CD8-positive, alpha-beta memory T cell (primary cell): ENCODE results near the gene CD47. TPM values are rescaled to one million over a fixed set of nuclear protein-coding genes. Genes with fewer than 3 reads are reported as not detected.

ENCODE experiments used
- CTCF ChIA-PET: fragments of 350-600 bp; sonication (Branson Sonifier 250); formaldehyde crosslinking; loops from one replicate; lab custom pipeline; 2021; ENCODE audit warnings: antibody characterized with exemption; lab: Charles Lee
- POLR2A ChIA-PET: fragments of 350-600 bp; sonication (Branson Sonifier 250); formaldehyde crosslinking; loops from one replicate; lab custom pipeline; 2021; ENCODE audit warnings: antibody characterized with exemption; lab: Charles Lee
- DNase-seq, 5 donors: peaks; one replicate each; pipeline versions ENCODE4 v3.0.0 to v3.0.0-alpha.2; 2020 to 2022; ENCODE audit warnings: mixed read lengths in 1 of 5
- H3K27ac ChIP-seq: one replicate; pipeline ENCODE4 v1.7.0; 2013; ENCODE audit warnings: low read depth, mild to moderate bottlenecking, low read length, moderate library complexity
- H3K27me3 ChIP-seq: 2 replicates; pipeline ENCODE4 v1.7.0; 2013; ENCODE audit warnings: low read length, mild to moderate bottlenecking; ENCODE audit not compliant: insufficient read depth, poor library complexity, severe bottlenecking
- H3K36me3 ChIP-seq: 2 replicates; pipeline ENCODE4 v1.7.0; 2013; ENCODE audit warnings: mild to moderate bottlenecking, low read length, moderate library complexity; ENCODE audit not compliant: insufficient read depth
- H3K4me1 ChIP-seq: 2 replicates; pipeline ENCODE4 v1.7.0; 2013; ENCODE audit warnings: mild to moderate bottlenecking, low read length, moderate library complexity; ENCODE audit not compliant: insufficient read depth
- H3K4me3 ChIP-seq: 2 replicates; pipeline ENCODE4 v1.7.0; 2013; ENCODE audit warnings: mild to moderate bottlenecking, low read length
- H3K9me3 ChIP-seq: 2 replicates; pipeline ENCODE4 v1.7.0; 2013; ENCODE audit warnings: mild to moderate bottlenecking, low read length
- H3K27ac Mint-ChIP-seq, 8 donors: one replicate each; pipeline ENCODE4 v1.8.0; 2020 to 2021; ENCODE audit warnings: mixed read lengths in 8 of 8, mild to moderate bottlenecking in 6 of 8, inconsistent platforms in 3 of 8, moderate library complexity in 3 of 8
- H3K27me3 Mint-ChIP-seq, 2 donors: one replicate each; pipeline ENCODE4 v1.8.0; 2020 to 2021; ENCODE audit warnings: mixed read lengths in 2 of 2, mild to moderate bottlenecking in 1 of 2, moderate library complexity in 1 of 2
- H3K36me3 Mint-ChIP-seq, 3 donors: one replicate each; pipeline ENCODE4 v1.8.0; 2020 to 2021; ENCODE audit warnings: mixed read lengths in 3 of 3, inconsistent platforms in 1 of 3, mild to moderate bottlenecking in 1 of 3
- H3K4me1 Mint-ChIP-seq, 3 donors: one replicate each; pipeline ENCODE4 v1.8.0; 2020 to 2021; ENCODE audit warnings: mixed read lengths in 3 of 3, inconsistent platforms in 1 of 3, mild to moderate bottlenecking in 1 of 3
- H3K4me3 Mint-ChIP-seq, 7 donors: one replicate each; pipeline ENCODE4 v1.8.0; 2020 to 2021; ENCODE audit warnings: mixed read lengths in 7 of 7, mild to moderate bottlenecking in 6 of 7, moderate library complexity in 4 of 7, inconsistent platforms in 2 of 7
- H3K9me3 Mint-ChIP-seq, 5 donors: one replicate each; pipeline ENCODE4 v1.8.0; 2020 to 2022; ENCODE audit warnings: mixed read lengths in 5 of 5, mild to moderate bottlenecking in 3 of 5, moderate library complexity in 2 of 5, inconsistent platforms in 1 of 5
- polyA plus RNA-seq: library from polyadenylated mRNA; unstranded; fragments of 300-500 nt; fragmentation: Illumina TruSeq; gene quantifications from one replicate; pipeline ENCODE4 v1.2.3, GENCODE V29; 2021
- total RNA-seq, 2 experiments: library from RNA; stranded (reverse); gene quantifications; one replicate each; pipeline ENCODE4 v1.2.3, GENCODE V29; 2021

Gene CD47
- total RNA-seq (100 to 1,000 TPM; 126 to 131 TPM), polyA plus RNA-seq (232 TPM)

DNA sequence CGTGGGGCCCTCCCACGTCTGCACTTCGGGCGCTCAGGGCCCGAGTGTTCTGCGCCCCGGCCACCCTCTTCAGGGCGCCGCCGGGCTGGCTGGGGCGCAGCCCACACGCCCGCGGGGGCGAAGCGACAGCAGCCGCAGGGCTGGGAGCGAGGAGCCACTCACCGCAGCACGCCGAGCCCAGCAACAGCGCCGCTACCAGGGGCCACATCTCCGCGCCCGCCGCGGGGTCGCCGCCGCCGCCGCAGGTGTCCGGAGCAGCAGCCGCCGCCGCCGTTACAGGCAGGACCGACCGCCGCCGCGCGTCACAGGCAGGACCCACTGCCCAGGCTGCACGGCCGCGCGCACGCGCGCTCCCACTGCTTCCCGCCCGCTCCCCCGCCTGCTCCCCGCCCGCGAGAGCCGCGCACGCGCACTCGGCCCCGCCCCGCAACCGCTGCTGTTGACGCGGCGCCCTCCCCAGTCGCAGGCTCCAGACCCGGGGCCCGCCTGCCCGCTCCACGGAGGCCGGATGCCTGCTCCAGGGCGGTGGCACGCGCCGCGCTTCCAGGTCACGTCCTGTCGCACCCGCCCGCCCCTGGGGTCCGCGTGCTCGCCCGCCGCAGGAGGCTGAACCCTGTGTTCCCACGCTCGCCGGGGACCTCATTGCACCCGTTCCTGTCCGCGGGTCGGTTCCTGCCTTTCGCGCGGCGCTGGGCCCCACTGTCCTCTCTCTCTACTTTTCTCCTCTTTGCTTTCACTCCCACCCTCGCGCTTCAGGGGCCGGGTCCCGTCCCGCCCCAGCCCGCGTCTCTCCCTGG, at the start of gene CD47:
CD47 (minus strand) TSS at position 331 of the 797 bp plus-strand sequence; CDS start at position 208, 123 bp downstream.
- peak; percentile 96 to 99 (median 97) for DNase-seq
- Histone ChIP-seq H3K4me3 (peak within 1 kb of the TSS; percentile 76), H3K27ac (peak within 1 kb of the TSS; percentile 97), H3K27me3 (no peaks in the 10 kb centered on the region), H3K4me1 (peaks cover 52% of the 10 kb centered on the region), H3K36me3 (no peaks in the 10 kb centered on the region), H3K9me3 (no peaks in the 10 kb centered on the region)
- Mint-ChIP-seq H3K27ac (peak within 1 kb of the TSS; percentile 93 to 100 (median 100)), H3K4me3 (peak within 1 kb of the TSS; percentile 84 to 100 (median 98)), H3K36me3 (peaks cover 0 to 15% (median 2%) of the 10 kb centered on the region in 3 donors), H3K9me3 (peaks cover 0 to 2% (median 0%) of the 10 kb centered on the region in 5 donors), H3K27me3 (peaks cover 0 to 5% of the 10 kb centered on the region in 2 donors), H3K4me1 (peaks cover 30 to 32% (median 30%) of the 10 kb centered on the region in 3 donors)
- ChIA-PET CTCF (interaction anchor here (1.0 to 1.4 kb wide), 5 partner anchors 18 to 203 kb away, joined by 3 to 4 read pairs (median 3); no protein-coding TSS in a partner anchor), POLR2A (interaction anchor here (1.0 to 3.3 kb wide), 4 partner anchors 34 to 132 kb away, joined by 4 to 22 read pairs (median 12); partner anchors contain the start of gene IFT57)

GRCh38 chr3:108137460-108137814, 46.6 kb upstream of the CD47 start:
- H3K4me3 Mint-ChIP-seq = no peak overlapping the region
- H3K4me1 ChIP-seq = peaks cover 26% of the 10 kb centered on the region
- no peaks in the 10 kb centered on the region for H3K9me3 Mint-ChIP-seq
- H3K9me3 ChIP-seq = no peaks in the 10 kb centered on the region
- H3K27ac Mint-ChIP-seq = no peak overlapping the region
- H3K36me3 Mint-ChIP-seq = peaks cover 14 to 29% (median 16%) of the 10 kb centered on the region in 3 donors
- ChIA-PET POLR2A (no interaction called here), CTCF (no interaction called here)
- H3K4me1 Mint-ChIP-seq = peaks cover 40 to 49% (median 44%) of the 10 kb centered on the region in 3 donors
- no peak for DNase-seq
- no peak overlapping the region for H3K27ac ChIP-seq
- no peaks in the 10 kb centered on the region for H3K36me3 ChIP-seq
- H3K27me3 ChIP-seq = no peaks in the 10 kb centered on the region
- no peak overlapping the region for H3K4me3 ChIP-seq
- no peaks in the 10 kb centered on the region for H3K27me3 Mint-ChIP-seq

- no peak for DNase-seq
- POLR2A ChIA-PET = no interaction called here
- Histone ChIP-seq H3K9me3 (no peaks in the 10 kb centered on the region), H3K27me3 (no peaks in the 10 kb centered on the region), H3K4me1 (peaks cover 33% of the 10 kb centered on the region), H3K27ac (no peak overlapping the region), H3K4me3 (no peak overlapping the region), H3K36me3 (no peaks in the 10 kb centered on the region)
- Mint-ChIP-seq H3K4me3 (no peak overlapping the region), H3K27me3 (no peaks in the 10 kb centered on the region), H3K9me3 (no peaks in the 10 kb centered on the region), H3K4me1 (peaks cover 45 to 53% (median 47%) of the 10 kb centered on the region in 3 donors), H3K36me3 (peaks cover 14 to 31% (median 20%) of the 10 kb centered on the region in 3 donors), H3K27ac (peak overlapping the region in 1 of 8 donors; percentile 11)
- CTCF ChIA-PET = no interaction called here
These were observed 46.0 kb upstream of the CD47 start for GRCh38 chr3:108136561-108137459.

DNA sequence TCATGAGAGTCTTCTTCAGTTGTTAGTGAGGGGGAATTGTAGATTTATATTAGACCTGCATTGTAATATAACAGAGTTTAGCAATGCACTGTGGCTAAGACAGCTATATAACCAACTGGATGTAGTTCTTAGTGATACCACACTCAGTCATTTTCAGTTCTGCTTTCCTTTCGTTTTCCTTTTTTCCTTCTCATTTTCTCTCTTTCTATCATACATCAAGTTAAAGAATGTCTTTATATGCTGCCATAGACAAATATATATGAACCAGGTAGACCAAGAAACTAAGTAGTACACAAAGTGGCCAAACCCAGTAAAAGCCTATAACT, 43.7 kb upstream of the CD47 start:
- Mint-ChIP-seq H3K4me1 (peaks cover 58 to 74% (median 69%) of the 10 kb centered on the region in 3 donors), H3K27me3 (no peaks in the 10 kb centered on the region), H3K27ac (peak overlapping the region; percentile 44 to 94 (median 84)), H3K9me3 (no peaks in the 10 kb centered on the region), H3K36me3 (peaks cover 16 to 40% (median 33%) of the 10 kb centered on the region in 3 donors), H3K4me3 (peak overlapping the region; percentile 25 to 81 (median 80))
- H3K27ac ChIP-seq = no peak overlapping the region
- H3K4me3 ChIP-seq = peak overlapping the region; percentile 18
- POLR2A ChIA-PET = no interaction called here
- H3K4me1 ChIP-seq = peaks cover 54% of the 10 kb centered on the region
- no peak for DNase-seq
- H3K27me3 ChIP-seq = no peaks in the 10 kb centered on the region
- H3K36me3 ChIP-seq = no peaks in the 10 kb centered on the region
- CTCF ChIA-PET = interaction anchor here (1.0 to 1.9 kb wide), 3 partner anchors 9 to 30 kb away, joined by 3 to 4 read pairs (median 3); no protein-coding TSS in a partner anchor
- H3K9me3 ChIP-seq = no peaks in the 10 kb centered on the region

DNA sequence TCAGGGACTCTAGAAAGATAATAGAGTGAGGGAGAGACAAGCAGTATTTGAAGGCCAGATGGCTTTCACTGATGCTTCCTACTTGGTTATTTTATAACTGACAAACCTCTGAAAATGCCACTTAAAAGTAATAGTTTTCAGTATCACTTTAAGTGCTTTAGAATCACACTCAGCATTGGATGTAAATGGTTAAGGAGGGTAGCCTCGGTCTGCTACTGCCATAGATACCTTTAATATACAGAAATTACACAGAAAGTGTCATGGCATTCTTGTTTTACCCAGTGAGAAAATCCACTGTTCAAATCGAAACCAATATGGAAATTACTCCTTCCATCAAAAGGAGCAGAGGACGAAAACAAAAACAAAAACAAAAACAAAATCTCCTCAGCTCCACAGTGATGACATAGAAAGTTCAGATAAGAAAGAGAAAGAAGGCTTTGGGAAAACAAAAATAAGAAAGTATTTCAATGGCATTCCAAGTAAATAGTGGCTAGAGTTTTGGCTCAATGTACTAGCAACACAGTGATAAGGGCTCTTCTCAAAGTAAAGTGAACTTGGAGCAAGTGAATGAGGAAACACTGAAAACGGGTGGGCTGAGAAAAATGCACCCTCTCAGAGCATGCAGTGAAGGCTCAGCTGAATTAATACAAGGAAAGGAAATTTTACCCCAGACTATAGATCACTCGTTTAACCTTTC, 43.2 kb upstream of the CD47 start:
- Mint-ChIP-seq H3K4me1 (peaks cover 62 to 79% (median 75%) of the 10 kb centered on the region in 3 donors), H3K27ac (peak overlapping the region; percentile 44 to 94 (median 84)), H3K9me3 (no peaks in the 10 kb centered on the region), H3K27me3 (no peaks in the 10 kb centered on the region), H3K4me3 (peak overlapping the region; percentile 25 to 81 (median 80)), H3K36me3 (peaks cover 15 to 41% (median 38%) of the 10 kb centered on the region in 3 donors)
- Histone ChIP-seq H3K27me3 (no peaks in the 10 kb centered on the region), H3K27ac (no peak overlapping the region), H3K9me3 (no peaks in the 10 kb centered on the region), H3K36me3 (no peaks in the 10 kb centered on the region), H3K4me3 (peak overlapping the region; percentile 18), H3K4me1 (peaks cover 60% of the 10 kb centered on the region)
- no peak for DNase-seq
- ChIA-PET POLR2A (no interaction called here), CTCF (interaction anchor here (1.0 to 1.9 kb wide), 3 partner anchors 8 to 29 kb away, joined by 3 to 4 read pairs (median 3); no protein-coding TSS in a partner anchor)

- H3K27ac Mint-ChIP-seq = peak overlapping the region in 7 of 8 donors; percentile 6 to 91 (median 81)
- peaks cover 21 to 48% (median 39%) of the 10 kb centered on the region in 3 donors for H3K36me3 Mint-ChIP-seq
- peaks cover 70% of the 10 kb centered on the region for H3K4me1 ChIP-seq
- DNase-seq = no peak
- POLR2A ChIA-PET = no interaction called here
- H3K27ac ChIP-seq = peak overlapping the region; percentile 28
- no peaks in the 10 kb centered on the region for H3K36me3 ChIP-seq
- H3K4me1 Mint-ChIP-seq = peaks cover 72 to 85% (median 85%) of the 10 kb centered on the region in 3 donors
- H3K4me3 Mint-ChIP-seq = peak overlapping the region in 6 of 7 donors; percentile 27 to 81 (median 78)
- H3K27me3 ChIP-seq = no peaks in the 10 kb centered on the region
- no peaks in the 10 kb centered on the region for H3K9me3 Mint-ChIP-seq
- peak overlapping the region; percentile 18 for H3K4me3 ChIP-seq
- no peaks in the 10 kb centered on the region for H3K27me3 Mint-ChIP-seq
- no peaks in the 10 kb centered on the region for H3K9me3 ChIP-seq
- CTCF ChIA-PET = no interaction called here
These were observed 42.2 kb upstream of the CD47 start for GRCh38 chr3:108133048-108133369.

DNA sequence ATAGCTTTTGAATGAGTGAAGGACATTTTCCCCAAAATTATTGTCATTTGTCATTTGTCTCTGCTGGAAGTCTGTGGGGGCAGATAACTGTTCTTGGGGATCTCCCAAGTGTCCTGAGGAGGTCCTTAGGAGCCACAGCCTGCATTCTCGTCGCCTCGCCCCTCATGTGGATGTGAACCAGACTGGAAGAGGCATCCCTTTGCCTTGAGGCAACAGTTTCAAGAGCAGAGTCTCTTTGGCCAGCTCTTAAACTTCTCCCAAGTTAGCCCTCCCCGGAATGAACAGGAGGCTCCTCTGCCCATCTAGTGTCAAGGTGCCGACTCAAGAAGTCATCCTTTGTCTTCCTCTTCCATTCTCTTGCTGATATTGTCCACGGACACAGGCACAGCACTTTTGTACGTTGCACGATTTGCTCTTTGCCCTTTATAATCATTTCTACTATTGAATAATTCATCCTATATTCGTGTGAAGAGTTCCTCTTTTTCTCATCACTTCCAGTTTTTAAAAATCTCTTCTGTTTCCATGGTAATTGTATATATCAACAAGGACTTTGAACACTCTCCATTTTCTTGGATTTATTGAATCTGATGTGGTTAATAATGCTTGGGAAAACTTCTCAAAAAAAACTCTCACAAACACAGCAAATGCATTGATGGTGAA, 40.8 kb upstream of the CD47 start:
- H3K36me3 Mint-ChIP-seq = peaks cover 23 to 48% (median 33%) of the 10 kb centered on the region in 3 donors
- H3K4me1 ChIP-seq = peaks cover 84% of the 10 kb centered on the region

More for the DNA sequence above, 40.8 kb upstream of the CD47 start:
- no peak overlapping the region for H3K4me3 ChIP-seq
- Mint-ChIP-seq H3K4me3 (peak overlapping the region in 4 of 7 donors; percentile 12 to 24 (median 12)), H3K4me1 (peaks cover 77 to 97% (median 95%) of the 10 kb centered on the region in 3 donors), H3K27ac (peak overlapping the region in 4 of 8 donors; percentile 12 to 82 (median 34)), H3K9me3 (no peaks in the 10 kb centered on the region), H3K27me3 (no peaks in the 10 kb centered on the region)
- H3K9me3 ChIP-seq = no peaks in the 10 kb centered on the region
- ChIA-PET POLR2A (no interaction called here), CTCF (no interaction called here)
- H3K36me3 ChIP-seq = no peaks in the 10 kb centered on the region
- no peak for DNase-seq
- no peak overlapping the region for H3K27ac ChIP-seq
- no peaks in the 10 kb centered on the region for H3K27me3 ChIP-seq
